Activated CD4-positive, alpha-beta T cell treated with anti-CD3 and anti-CD28 coated beads, Interleukin-2, Interleukin-6, amounts not matched to agents 100 ng/mL and 50 ng/mL, durations not matched to agents 16 hours and 8 hours (primary cell): ENCODE data around the gene C10orf105.

Experiments
- DNase-seq: peaks from one replicate; pipeline ENCODE4 v3.0.0-alpha.2; 2020

Gene C10orf105

GRCh38 chr10:71666639-71667386 lies 52.8 kb downstream of the C10orf105 start:
- no peak for DNase-seq

DNA sequence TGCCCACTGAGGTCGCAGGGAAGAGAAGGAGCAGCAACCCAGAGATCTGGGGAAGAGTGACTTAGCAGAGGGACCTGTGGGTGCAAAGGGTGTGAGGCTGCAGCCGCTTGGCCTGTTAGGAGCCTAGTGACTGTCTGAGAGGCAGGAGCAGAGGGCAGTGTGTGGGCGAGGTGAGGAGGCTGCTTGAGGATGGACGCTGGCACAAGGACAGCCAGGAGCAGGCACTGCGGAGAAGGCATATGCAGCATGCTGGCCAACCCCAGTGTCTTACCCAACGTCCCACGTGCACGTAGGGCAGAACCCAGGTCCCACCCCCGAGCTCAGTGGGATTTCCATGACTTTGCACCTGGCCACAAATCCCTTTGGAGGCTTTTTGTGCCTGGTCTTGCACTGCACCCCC lies 54.1 kb downstream of the C10orf105 start:
- no peak for DNase-seq

GRCh38 chr10:71664585-71664984 lies 55.0 kb downstream of the C10orf105 start:
- DNase-seq, result no peak

DNA sequence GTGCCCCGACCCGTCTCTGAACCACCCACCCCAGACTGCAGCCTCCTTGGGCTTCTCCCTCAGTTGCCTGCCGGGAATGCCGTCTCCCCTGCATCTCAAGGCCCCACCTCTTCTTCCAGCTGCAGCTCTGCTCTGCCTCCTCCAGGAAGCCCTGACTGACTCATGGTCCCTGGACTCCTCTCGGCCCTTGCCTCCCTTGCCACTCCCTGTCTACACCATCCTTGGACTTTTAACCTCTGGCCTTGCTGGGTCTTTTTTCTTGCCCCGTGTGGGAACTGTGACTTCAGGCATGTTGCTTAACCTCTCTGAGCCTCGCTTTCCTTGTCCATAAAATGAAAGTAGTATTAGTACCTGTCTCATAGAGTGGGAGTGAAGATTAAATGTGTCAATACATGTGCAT lies 56.3 kb downstream of the C10orf105 start:
- no peak for DNase-seq

GRCh38 chr10:71661779-71662336 lies 57.7 kb downstream of the C10orf105 start:
- DNase-seq, result no peak
